Activated T-helper 1 cell treated with anti-CD3 and anti-CD28 coated beads, Interleukin-12 subunit alpha, Interleukin-12 subunit beta, Interleukin-2, Interleukin-4 antibody, amounts not matched to agents 30 ng/mL and 10 ng/mL and 1 ng/mL, durations not matched to agents 14 hours and 24 hours and 36 hours (primary cell): Measurements from ENCODE around the gene CLRN2. TPM values are rescaled to one million over a fixed set of nuclear protein-coding genes. Genes with fewer than 3 reads are reported as not detected.
"Not testable (repeated sequence)": the region's sequence is repeated elsewhere in the genome, so short reads cannot be mapped to it uniquely, and the experiment has no call there.

Experiments
- DNase-seq: peaks from one replicate; pipeline ENCODE4 v3.0.0; 2021; ENCODE audit warnings: low spot score
- H3K27ac Mint-ChIP-seq: one replicate; pipeline ENCODE4 v1.8.0; 2021; ENCODE audit warnings: mild to moderate bottlenecking, mixed read lengths
- H3K27me3 Mint-ChIP-seq: one replicate; pipeline ENCODE4 v1.8.0; 2022; ENCODE audit warnings: mild to moderate bottlenecking, moderate library complexity, mixed read lengths; ENCODE audit not compliant: insufficient read depth
- H3K36me3 Mint-ChIP-seq: one replicate; pipeline ENCODE4 v1.8.0; 2021; ENCODE audit warnings: low read depth, mixed read lengths
- H3K4me1 Mint-ChIP-seq: one replicate; pipeline ENCODE4 v1.8.0; 2021; ENCODE audit warnings: low read depth, mixed read lengths
- H3K4me3 Mint-ChIP-seq: one replicate; pipeline ENCODE4 v1.8.0; 2021; ENCODE audit warnings: mild to moderate bottlenecking, moderate library complexity, mixed read lengths
- H3K9me3 Mint-ChIP-seq: one replicate; pipeline ENCODE4 v1.8.0; 2021; ENCODE audit warnings: mixed read lengths
- intact Hi-C: fragments of 100-400 bp; cut with micrococcal nuclease; formaldehyde crosslinking; loops from one replicate; pipeline ENCODE4 v1.15.1; 2024
- total RNA-seq: library from RNA; stranded (reverse); gene quantifications from 2 replicates; pipeline ENCODE4 v1.2.3, GENCODE V29; 2022

CLRN2 gene
- total RNA-seq, 1 donor from 2014 or later: not detected

DNA sequence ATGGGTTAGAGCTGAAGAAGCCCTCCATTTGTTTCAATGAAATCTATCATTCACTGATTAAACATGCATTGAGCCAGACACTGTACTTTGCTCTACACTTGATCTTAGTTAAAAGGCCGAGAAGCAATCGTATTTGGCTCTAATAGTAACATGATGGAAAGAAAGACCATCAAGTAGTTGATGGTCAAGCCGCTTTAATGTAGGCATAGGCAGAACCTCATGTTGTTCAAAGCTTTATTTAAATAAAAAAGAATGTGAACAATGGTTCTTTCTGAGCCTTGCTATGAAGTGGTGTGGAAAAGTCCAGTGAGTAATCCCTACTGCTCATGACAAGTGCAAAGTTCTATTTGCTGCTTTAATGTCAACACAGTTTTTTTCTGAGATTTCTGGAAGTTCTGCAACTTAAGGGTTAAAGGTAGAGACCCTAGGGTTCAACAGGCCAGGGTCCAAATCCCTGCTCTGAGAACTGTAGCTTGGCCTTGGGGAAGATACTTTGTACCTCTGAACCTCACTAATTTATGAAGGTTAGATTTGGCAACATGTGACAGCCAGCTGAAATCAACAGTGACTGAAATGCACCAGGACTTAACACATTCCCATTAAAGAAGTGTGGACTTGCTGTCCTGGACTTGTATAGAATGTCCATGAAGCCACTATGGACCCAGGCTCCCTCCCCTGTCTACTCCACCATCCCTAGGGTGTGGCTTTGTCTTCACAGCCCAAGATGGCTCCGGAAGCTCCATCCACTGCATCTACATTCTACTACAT is 44.2 kb downstream of the CLRN2 start:
- no peaks in the 10 kb centered on the region for H3K9me3 Mint-ChIP-seq
- intact Hi-C loops: no loop called here
- peaks cover 8% of the 10 kb centered on the region for H3K4me1 Mint-ChIP-seq
- no peak for DNase-seq
- H3K27me3 Mint-ChIP-seq: peaks cover 14% of the 10 kb centered on the region
- H3K36me3 Mint-ChIP-seq: no peaks in the 10 kb centered on the region
- H3K27ac Mint-ChIP-seq: no peak overlapping the region
- no peak overlapping the region for H3K4me3 Mint-ChIP-seq

DNA sequence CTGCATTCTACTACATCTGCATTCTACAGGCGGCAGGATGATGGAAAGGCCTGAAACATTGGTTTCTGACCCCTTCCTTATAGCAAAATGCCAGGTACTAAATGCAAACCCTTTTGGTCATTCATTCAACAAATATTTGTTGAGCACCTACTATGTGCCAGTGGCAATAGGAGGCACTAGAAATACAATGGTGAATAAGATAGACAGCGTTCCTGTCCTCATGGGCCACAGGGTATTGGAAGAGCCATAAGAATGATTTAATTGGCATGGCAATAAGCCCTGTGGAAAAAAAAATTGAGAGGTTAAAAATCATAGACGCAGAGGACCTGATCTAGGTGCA is 44.7 kb downstream of the CLRN2 start:
- H3K9me3 Mint-ChIP-seq: no peaks in the 10 kb centered on the region
- no peak for DNase-seq
- no peaks in the 10 kb centered on the region for H3K36me3 Mint-ChIP-seq
- no peak overlapping the region for H3K4me3 Mint-ChIP-seq
- peaks cover 14% of the 10 kb centered on the region for H3K27me3 Mint-ChIP-seq
- no peak overlapping the region for H3K27ac Mint-ChIP-seq
- peaks cover 7% of the 10 kb centered on the region for H3K4me1 Mint-ChIP-seq
- intact Hi-C loops: no loop called here

GRCh38 chr4:17560065-17560673 is 45.2 kb downstream of the CLRN2 start:
- Mint-ChIP-seq H3K27me3 (peaks cover 9% of the 10 kb centered on the region), H3K9me3 (no peaks in the 10 kb centered on the region)

GRCh38 chr4:17561195-17561909 is 46.4 kb downstream of the CLRN2 start:
- Mint-ChIP-seq H3K27me3 (peaks cover 1% of the 10 kb centered on the region), H3K27ac (no peak overlapping the region), H3K36me3 (no peaks in the 10 kb centered on the region), H3K4me3 (no peak overlapping the region), H3K9me3 (no peaks in the 10 kb centered on the region), H3K4me1 (no peaks in the 10 kb centered on the region)
- no peak for DNase-seq
- intact Hi-C loops: no loop called here

More at GRCh38 chr4:17560065-17560673, 45.2 kb downstream of the CLRN2 start:
- Mint-ChIP-seq H3K4me3 (no peak overlapping the region), H3K4me1 (peaks cover 2% of the 10 kb centered on the region), H3K36me3 (no peaks in the 10 kb centered on the region), H3K27ac (no peak overlapping the region)
- DNase-seq: no peak
- intact Hi-C loops: no loop called here

DNA sequence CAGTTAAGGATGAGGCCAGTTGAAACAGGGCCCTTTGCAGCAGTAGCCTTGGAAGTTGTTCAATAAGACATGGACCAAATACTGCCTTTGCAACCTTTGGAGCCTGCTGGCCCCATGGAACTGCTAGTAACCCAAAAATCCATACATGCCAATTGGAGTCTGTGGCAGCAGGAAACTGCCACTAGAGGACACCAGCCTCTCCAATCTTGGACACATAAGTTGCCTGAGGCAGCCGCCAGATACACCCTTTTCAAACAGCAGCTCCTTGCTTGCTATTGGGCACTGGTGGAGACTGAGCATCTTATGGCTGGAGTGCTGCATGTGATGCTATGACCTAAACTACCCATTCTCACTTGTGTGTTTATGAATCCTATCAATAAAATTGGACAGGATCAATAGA is 47.2 kb downstream of the CLRN2 start:
- peaks cover 1% of the 10 kb centered on the region for H3K27me3 Mint-ChIP-seq
- H3K4me1 Mint-ChIP-seq: no peaks in the 10 kb centered on the region
- H3K27ac Mint-ChIP-seq: no peak overlapping the region
- no peaks in the 10 kb centered on the region for H3K9me3 Mint-ChIP-seq
- no peak for DNase-seq
- H3K36me3 Mint-ChIP-seq: no peaks in the 10 kb centered on the region
- intact Hi-C loops: no loop called here
- H3K4me3 Mint-ChIP-seq: no peak overlapping the region

DNA sequence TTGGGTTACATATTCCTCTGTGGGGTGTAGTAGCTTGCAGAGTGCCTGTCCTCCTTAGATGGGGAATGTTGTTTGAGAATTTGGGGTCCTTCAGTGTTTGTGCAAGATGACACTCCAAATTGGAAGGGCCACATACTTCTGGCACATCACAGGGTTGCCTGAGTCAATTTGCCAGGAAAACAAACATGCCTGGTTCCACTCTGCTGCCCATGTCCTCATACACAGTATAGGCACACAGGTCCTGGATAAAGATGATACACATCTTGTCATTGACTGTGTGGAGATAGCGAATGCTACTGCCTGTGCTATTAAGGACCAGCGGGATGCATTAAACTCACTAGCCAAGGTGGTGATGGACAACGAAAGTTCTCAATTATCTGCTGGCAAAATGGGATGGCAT is 50.9 kb downstream of the CLRN2 start:
- Mint-ChIP-seq H3K36me3 (no peaks in the 10 kb centered on the region), H3K4me1 (no peaks in the 10 kb centered on the region), H3K27me3 (no peaks in the 10 kb centered on the region), H3K4me3 (no peak overlapping the region), H3K27ac (no peak overlapping the region), H3K9me3 (no peaks in the 10 kb centered on the region)
- intact Hi-C loops: no loop called here
- DNase-seq: no peak

DNA sequence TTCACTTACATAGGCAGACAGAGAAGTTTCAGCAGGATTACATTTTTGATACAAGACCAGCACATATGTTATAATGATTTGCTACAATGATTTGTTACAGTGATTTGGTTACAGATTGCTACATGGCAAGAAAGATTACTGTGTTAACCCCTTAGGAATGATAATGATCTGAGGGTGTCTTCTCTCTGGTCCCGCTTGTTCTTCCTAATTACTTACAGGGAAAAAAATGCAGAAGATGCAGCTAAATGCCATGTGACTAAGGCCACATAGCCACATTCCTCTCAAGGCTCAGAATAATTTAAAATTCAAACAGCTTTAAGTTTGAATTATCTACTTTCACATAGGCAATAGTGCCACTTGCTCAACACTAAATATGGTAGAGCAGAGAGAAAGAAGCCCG is 52.3 kb downstream of the CLRN2 start:
- Mint-ChIP-seq H3K4me3 (no peak overlapping the region), H3K9me3 (no peaks in the 10 kb centered on the region), H3K4me1 (no peaks in the 10 kb centered on the region), H3K36me3 (no peaks in the 10 kb centered on the region), H3K27ac (no peak overlapping the region), H3K27me3 (no peaks in the 10 kb centered on the region)
- intact Hi-C loops: no loop called here
- DNase-seq: no peak

DNA sequence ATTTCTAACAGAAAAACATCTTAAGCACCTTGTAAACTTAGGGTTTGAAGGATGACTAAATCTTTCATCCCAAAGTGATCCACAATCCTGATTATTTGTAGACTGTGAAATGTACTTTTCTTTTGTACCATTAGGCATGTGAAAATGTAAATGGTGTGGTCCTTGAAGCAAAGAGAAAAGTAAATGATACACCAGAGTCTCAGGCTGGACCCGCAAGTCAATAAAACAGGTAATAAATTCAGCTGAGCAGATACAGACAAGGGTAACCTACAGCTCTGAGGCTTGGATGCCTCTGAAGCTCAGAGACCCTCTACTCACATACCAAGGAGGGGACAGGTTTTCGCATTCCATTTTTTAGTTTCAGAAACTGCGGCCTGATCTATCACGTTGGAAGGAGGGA is 59.2 kb downstream of the CLRN2 start:
- no peaks in the 10 kb centered on the region for H3K9me3 Mint-ChIP-seq
- H3K36me3 Mint-ChIP-seq: peaks cover 7% of the 10 kb centered on the region
- DNase-seq: no peak
- H3K27ac Mint-ChIP-seq: no peak overlapping the region
- intact Hi-C loops: no loop called here
- no peak overlapping the region for H3K4me3 Mint-ChIP-seq
- H3K27me3 Mint-ChIP-seq: no peaks in the 10 kb centered on the region
- H3K4me1 Mint-ChIP-seq: peaks cover 13% of the 10 kb centered on the region

- Mint-ChIP-seq H3K4me1 (peaks cover 22% of the 10 kb centered on the region), H3K36me3 (peaks cover 16% of the 10 kb centered on the region)
- H3K4me3 Mint-ChIP-seq, H3K27ac Mint-ChIP-seq, DNase-seq, H3K9me3 Mint-ChIP-seq, H3K27me3 Mint-ChIP-seq: not testable (repeated sequence)
- intact Hi-C loops: loop anchor here (5.0 kb wide), 1 partner anchor 1818 kb away; no protein-coding TSS in a partner anchor
These were observed 60.2 kb downstream of the CLRN2 start for GRCh38 chr4:17575177-17575576.

Other genes with a start within 250 kb of the CLRN2 start
- gene QDPR, start 3.1 kb upstream of the CLRN2 start, total RNA-seq: 28.7 and 29.7 TPM in 2 replicates
- gene LAP3, start 62.0 kb downstream of the CLRN2 start, total RNA-seq: 108 and 109 TPM in 2 replicates
- 46.6 and 49.6 TPM in 2 replicates for gene MED28, start 99.5 kb downstream of the CLRN2 start, total RNA-seq